ENCODE results near the gene BARX2.

Gene BARX2

GRCh38 chr11:129368889-129369672, 6.6 kb upstream of the BARX2 start:
- Histone ChIP-seq H3K9ac (ENCODE audit: low read length) (no peak overlapping the region), H2AFZ (ENCODE audit: insufficient read depth, low read length, poor library complexity) (no peak overlapping the region)

GRCh38 chr11:129370715-129371114, 4.9 kb upstream of the BARX2 start:
- no peak overlapping the region for H3K4ac ChIP-seq (ENCODE audit: low read depth, low read length)
- peaks cover 13 to 21% of the 10 kb centered on the region in 2 experiments for H3K4me1 ChIP-seq (ENCODE audit: control insufficient read depth in 1 of 2, insufficient read depth in 2 of 2, low read length in 2 of 2)
- H4K8ac ChIP-seq (ENCODE audit: low read depth, low read length): no peak overlapping the region
- peaks cover 7% of the 10 kb centered on the region for H3K79me1 ChIP-seq (ENCODE audit: low read length)
- peaks cover 2% of the 10 kb centered on the region for H3K9me3 ChIP-seq (ENCODE audit: insufficient read depth, low read depth, low read length)
- no peak overlapping the region for H2AK5ac ChIP-seq (ENCODE audit: low read length)
- H2BK12ac ChIP-seq (ENCODE audit: low read length): no peak overlapping the region
- H3K14ac ChIP-seq (ENCODE audit: low read length): no peak overlapping the region
- no peak overlapping the region for H4K91ac ChIP-seq (ENCODE audit: low read depth, low read length)
- WGBS (ENCODE audit: extremely low coverage, insufficient coverage, insufficient read length): no CpG with 5 or more reads among the region's 3 CpGs
- no peak overlapping the region for H2AFZ ChIP-seq (ENCODE audit: insufficient read depth, low read length, poor library complexity)
- no peak for DNase-seq
- no peak overlapping the region for H3K27ac ChIP-seq (ENCODE audit: low read depth, low read length)
- no peaks in the 10 kb centered on the region for H3K36me3 ChIP-seq (ENCODE audit: control insufficient read depth in 1 of 2, insufficient read depth in 2 of 2, low read length in 2 of 2)
- no peak overlapping the region for H3K4me2 ChIP-seq (ENCODE audit: low read length)
- no peak overlapping the region for H2BK120ac ChIP-seq (ENCODE audit: insufficient read depth, low read length, poor library complexity)
- no peak overlapping the region for H3K9ac ChIP-seq (ENCODE audit: low read length)
- H3K4me3 ChIP-seq (ENCODE audit: low read depth, low read length): no peak overlapping the region
- H3K27me3 ChIP-seq (ENCODE audit: insufficient read depth, low read length): peaks cover 35% of the 10 kb centered on the region
- no peak overlapping the region for H3K18ac ChIP-seq (ENCODE audit: low read length)
- H2BK5ac ChIP-seq (ENCODE audit: low read depth, low read length, poor library complexity): no peak overlapping the region
- H3K79me2 ChIP-seq (ENCODE audit: control insufficient read depth, insufficient read depth, low read length, poor library complexity): peaks cover 2% of the 10 kb centered on the region
- no peak overlapping the region for H4K12ac ChIP-seq (ENCODE audit: low read depth, low read length)
- H3K23ac ChIP-seq (ENCODE audit: low read length): no peak overlapping the region

More at GRCh38 chr11:129368889-129369672, 6.6 kb upstream of the BARX2 start:
- H3K4ac ChIP-seq (ENCODE audit: low read depth, low read length): no peak overlapping the region
- no peak overlapping the region for H4K8ac ChIP-seq (ENCODE audit: low read depth, low read length)
- H3K23ac ChIP-seq (ENCODE audit: low read length): no peak overlapping the region
- no peak overlapping the region for H3K27ac ChIP-seq (ENCODE audit: low read depth, low read length)
- H4K12ac ChIP-seq (ENCODE audit: low read depth, low read length): no peak overlapping the region
- H3K18ac ChIP-seq (ENCODE audit: low read length): no peak overlapping the region
- WGBS (ENCODE audit: extremely low coverage, insufficient coverage, insufficient read length): no CpG with 5 or more reads among the region's 4 CpGs
- H3K14ac ChIP-seq (ENCODE audit: low read length): no peak overlapping the region
- no peak for DNase-seq
- H2AK5ac ChIP-seq (ENCODE audit: low read length): no peak overlapping the region
- H3K79me2 ChIP-seq (ENCODE audit: control insufficient read depth, insufficient read depth, low read length, poor library complexity): peaks cover under 1% of the 10 kb centered on the region
- H3K4me3 ChIP-seq (ENCODE audit: low read depth, low read length): no peak overlapping the region
- peaks cover 2% of the 10 kb centered on the region for H3K9me3 ChIP-seq (ENCODE audit: insufficient read depth, low read depth, low read length)
- no peak overlapping the region for H3K4me2 ChIP-seq (ENCODE audit: low read length)
- no peak overlapping the region for H2BK12ac ChIP-seq (ENCODE audit: low read length)
- no peaks in the 10 kb centered on the region for H3K36me3 ChIP-seq (ENCODE audit: control insufficient read depth in 1 of 2, insufficient read depth in 2 of 2, low read length in 2 of 2)
- H2BK5ac ChIP-seq (ENCODE audit: low read depth, low read length, poor library complexity): no peak overlapping the region
- no peak overlapping the region for H4K91ac ChIP-seq (ENCODE audit: low read depth, low read length)
- H2BK120ac ChIP-seq (ENCODE audit: insufficient read depth, low read length, poor library complexity): no peak overlapping the region
- peaks cover 9 to 16% of the 10 kb centered on the region in 2 experiments for H3K4me1 ChIP-seq (ENCODE audit: control insufficient read depth in 1 of 2, insufficient read depth in 2 of 2, low read length in 2 of 2)
- peaks cover 4% of the 10 kb centered on the region for H3K79me1 ChIP-seq (ENCODE audit: low read length)
- H3K27me3 ChIP-seq (ENCODE audit: insufficient read depth, low read length): peaks cover 29% of the 10 kb centered on the region

GRCh38 chr11:129372609-129373488, 2.8 kb upstream of the BARX2 start:
- Histone ChIP-seq H2BK12ac (ENCODE audit: low read length) (peak overlapping the region; percentile 56), H4K91ac (ENCODE audit: low read depth, low read length) (peak overlapping the region; percentile 66), H3K79me2 (ENCODE audit: control insufficient read depth, insufficient read depth, low read length, poor library complexity) (peaks cover 3% of the 10 kb centered on the region), H3K9ac (ENCODE audit: low read length) (no peak overlapping the region), H2AFZ (ENCODE audit: insufficient read depth, low read length, poor library complexity) (peak overlapping the region; percentile 17), H2BK5ac (ENCODE audit: low read depth, low read length, poor library complexity) (no peak overlapping the region), H3K27ac (ENCODE audit: low read depth, low read length) (no peak overlapping the region), H3K18ac (ENCODE audit: low read length) (no peak overlapping the region), H2AK5ac (ENCODE audit: low read length) (no peak overlapping the region), H3K4me2 (ENCODE audit: low read length) (peak overlapping the region; percentile 70), H3K23ac (ENCODE audit: low read length) (no peak overlapping the region), H3K4ac (ENCODE audit: low read depth, low read length) (no peak overlapping the region), H3K9me3 (ENCODE audit: insufficient read depth, low read depth, low read length) (peaks cover 2% of the 10 kb centered on the region), H4K8ac (ENCODE audit: low read depth, low read length) (peak overlapping the region; percentile 35), H3K27me3 (ENCODE audit: insufficient read depth, low read length) (peaks cover 35% of the 10 kb centered on the region), H3K36me3 (ENCODE audit: control insufficient read depth in 1 of 2, insufficient read depth in 2 of 2, low read length in 2 of 2) (no peaks in the 10 kb centered on the region), H4K12ac (ENCODE audit: low read depth, low read length) (no peak overlapping the region), H3K4me1 (ENCODE audit: control insufficient read depth in 1 of 2, insufficient read depth in 2 of 2, low read length in 2 of 2) (peaks cover 13 to 21% of the 10 kb centered on the region in 2 experiments), H3K4me3 (ENCODE audit: low read depth, low read length) (peak overlapping the region; percentile 59), H3K14ac (ENCODE audit: low read length) (no peak overlapping the region), H3K79me1 (ENCODE audit: low read length) (peaks cover 13% of the 10 kb centered on the region), H2BK120ac (ENCODE audit: insufficient read depth, low read length, poor library complexity) (peak overlapping the region; percentile 26)
- WGBS (ENCODE audit: extremely low coverage, insufficient coverage, insufficient read length): no CpG with 5 or more reads among the region's 77 CpGs
- DNase-seq: peak in 1 of 2 donors; percentile 34

GRCh38 chr11:129373489-129373953, 2.1 kb upstream of the BARX2 start:
- Histone ChIP-seq H2BK120ac (ENCODE audit: insufficient read depth, low read length, poor library complexity) (peak overlapping the region; percentile 26), H3K4me1 (ENCODE audit: control insufficient read depth in 1 of 2, insufficient read depth in 2 of 2, low read length in 2 of 2) (peaks cover 13 to 21% of the 10 kb centered on the region in 2 experiments), H3K23ac (ENCODE audit: low read length) (no peak overlapping the region), H2AFZ (ENCODE audit: insufficient read depth, low read length, poor library complexity) (no peak overlapping the region), H4K8ac (ENCODE audit: low read depth, low read length) (peak overlapping the region; percentile 35), H4K12ac (ENCODE audit: low read depth, low read length) (no peak overlapping the region), H3K27ac (ENCODE audit: low read depth, low read length) (no peak overlapping the region), H3K36me3 (ENCODE audit: control insufficient read depth in 1 of 2, insufficient read depth in 2 of 2, low read length in 2 of 2) (no peaks in the 10 kb centered on the region), H2BK5ac (ENCODE audit: low read depth, low read length, poor library complexity) (no peak overlapping the region), H3K4me2 (ENCODE audit: low read length) (peak overlapping the region; percentile 70), H3K9ac (ENCODE audit: low read length) (no peak overlapping the region), H3K18ac (ENCODE audit: low read length) (no peak overlapping the region), H2AK5ac (ENCODE audit: low read length) (no peak overlapping the region), H3K9me3 (ENCODE audit: insufficient read depth, low read depth, low read length) (peaks cover 2% of the 10 kb centered on the region), H4K91ac (ENCODE audit: low read depth, low read length) (peak overlapping the region; percentile 66), H2BK12ac (ENCODE audit: low read length) (peak overlapping the region; percentile 56), H3K4me3 (ENCODE audit: low read depth, low read length) (peak overlapping the region; percentile 59), H3K4ac (ENCODE audit: low read depth, low read length) (no peak overlapping the region), H3K27me3 (ENCODE audit: insufficient read depth, low read length) (peaks cover 35% of the 10 kb centered on the region), H3K79me1 (ENCODE audit: low read length) (peaks cover 13% of the 10 kb centered on the region), H3K14ac (ENCODE audit: low read length) (no peak overlapping the region), H3K79me2 (ENCODE audit: control insufficient read depth, insufficient read depth, low read length, poor library complexity) (peaks cover 3% of the 10 kb centered on the region)
- DNase-seq: peak; percentile 51 to 64
- WGBS (ENCODE audit: extremely low coverage, insufficient coverage, insufficient read length): no CpG with 5 or more reads among the region's 24 CpGs
